HCT116 (cell line): ENCODE data around the gene GAS2L2. TPM values are rescaled to one million over a fixed set of nuclear protein-coding genes. Genes with fewer than 3 reads are reported as not detected.

Experiments
- ATAC-seq: fragments of 200-7000 bp; cut with Tn5 transposase; 2 replicates; pipeline ENCODE4 v1.9.1; 2020; ENCODE audit warnings: mild to moderate bottlenecking, moderate library complexity
- BruUV-seq: library from RNA; stranded (reverse); fragments of 400-500 nt; replicated peaks from 2 replicates; lab custom pipeline; 2021; lab: Mats Ljungman, UMichigan
- CTCF ChIA-PET: fragments of 300-600 bp; sonication (Branson Sonifier 250); formaldehyde crosslinking; loops from one replicate; lab custom pipeline; 2021; ENCODE audit warnings: antibody characterized with exemption; lab: Charles Lee
- POLR2A ChIA-PET: fragments of 300-600, 350-600 bp; sonication (Branson Sonifier 250); formaldehyde crosslinking; loops from one replicate; lab custom pipeline; 2021; ENCODE audit warnings: antibody characterized with exemption; lab: Charles Lee
- RAD21 ChIA-PET, 2 experiments: fragments of 300-600 bp; sonication (Branson Sonifier 250); formaldehyde crosslinking; loops; one replicate each; lab custom pipeline; 2023; ENCODE audit warnings: low total read pairs in 2 of 2; ENCODE audit not compliant: uncharacterized antibody in 2 of 2, unreplicated experiment in 2 of 2, low non-redundant PET in 1 of 2; lab: Charles Lee
- DNase-seq: peaks from one replicate; pipeline ENCODE4 v3.0.0-alpha.2; 2010; ENCODE audit warnings: low read depth, low spot score
- H2AFZ ChIP-seq: fragments of 200-600 bp; shearing (Covaris generic), sonication (generic); 2 replicates; pipeline ENCODE4 v1.6.1; 2017; ENCODE audit warnings: low read depth, mixed run types, mixed read lengths, antibody characterized with exemption, low read length; ENCODE audit not compliant: poor library complexity, severe bottlenecking
- H3K27ac ChIP-seq: 2 replicates; pipeline ENCODE4 v1.5.1; 2012; ENCODE audit warnings: low read depth, low read length
- H3K27me3 ChIP-seq: fragments of 200-600 bp; sonication (generic); 2 replicates; pipeline ENCODE4 v1.6.1; 2016; ENCODE audit warnings: mixed run types, low read length, mixed read lengths; ENCODE audit not compliant: insufficient read depth
- H3K36me3 ChIP-seq, 2 experiments: fragments of 200-500 bp in 1 of 2; fragments of 200-600 bp in 1 of 2; sonication (Bioruptor generic) in 1 of 2; sonication (generic) in 1 of 2; 2 replicates each; pipeline versions ENCODE4 v1.5.1 to v1.6.1; 2014 to 2016; ENCODE audit warnings: low read length in 2 of 2, inconsistent platforms in 1 of 2, mixed read lengths in 1 of 2, mixed run types in 1 of 2; ENCODE audit not compliant: insufficient read depth in 2 of 2, control insufficient read depth in 1 of 2
- H3K4me1 ChIP-seq, 2 experiments: fragments of 200-600 bp in 1 of 2; sonication (generic) in 1 of 2; 2 replicates each; pipeline versions ENCODE4 v1.5.1 to v1.6.1; 2012 to 2017; ENCODE audit warnings: low read length in 2 of 2, inconsistent platforms in 1 of 2, mild to moderate bottlenecking in 1 of 2, mixed read lengths in 1 of 2, mixed run types in 1 of 2, moderate library complexity in 1 of 2; ENCODE audit not compliant: insufficient read depth in 2 of 2, control insufficient read depth in 1 of 2
- H3K4me2 ChIP-seq: fragments of 200-600 bp; sonication (generic); 2 replicates; pipeline ENCODE4 v1.6.1; 2017; ENCODE audit warnings: mixed run types, low read length, mixed read lengths
- H3K4me3 ChIP-seq, 2 experiments: fragments of 200-600 bp in 1 of 2; sonication (generic) in 1 of 2; replicated peaks in 1 of 2; 2 replicates each; pipeline ENCODE4 v1.5.1; 2011 to 2016; ENCODE audit warnings: low read length in 2 of 2, control low read depth in 1 of 2, low read depth in 1 of 2, mild to moderate bottlenecking in 1 of 2, mixed read lengths in 1 of 2, mixed run types in 1 of 2
- H3K79me2 ChIP-seq: fragments of 200-600 bp; sonication (generic); 2 replicates; pipeline ENCODE4 v1.6.1; 2017; ENCODE audit warnings: mild to moderate bottlenecking, mixed run types, low read length, moderate library complexity, mixed read lengths; ENCODE audit not compliant: insufficient read depth
- H3K9ac ChIP-seq: fragments of 200-600 bp; sonication (generic); 2 replicates; pipeline ENCODE4 v1.6.1; 2016; ENCODE audit warnings: low read length, mixed read lengths
- H3K9me2 ChIP-seq: fragments of 200-600 bp; sonication (generic), shearing (Covaris generic); 2 replicates; pipeline ENCODE4 v1.6.1; 2017; ENCODE audit warnings: mixed run types, mild to moderate bottlenecking, moderate library complexity; ENCODE audit not compliant: insufficient read depth
- H3K9me3 ChIP-seq, 2 experiments: fragments of 200-500 bp in 1 of 2; fragments of 200-600 bp in 1 of 2; sonication (Bioruptor generic) in 1 of 2; sonication (generic) in 1 of 2; 2 replicates each; pipeline ENCODE4 v1.6.1; 2014 to 2017; ENCODE audit warnings: low read length in 2 of 2, mixed read lengths in 2 of 2, inconsistent platforms in 1 of 2, low read depth in 1 of 2, mild to moderate bottlenecking in 1 of 2, mixed run types in 1 of 2, moderate library complexity in 1 of 2; ENCODE audit not compliant: control insufficient read depth in 1 of 2, insufficient read depth in 1 of 2
- H4K20me1 ChIP-seq: fragments of 200-600 bp; sonication (generic), shearing (Covaris generic); 2 replicates; pipeline ENCODE4 v1.6.1; 2017; ENCODE audit warnings: mixed run types, mild to moderate bottlenecking, moderate library complexity; ENCODE audit not compliant: insufficient read depth
- CBX3 ChIP-seq: IDR thresholded peaks from 2 replicates; pipeline ENCODE4 v1.6.1; 2012; ENCODE audit warnings: low read depth
- CEBPB ChIP-seq: IDR thresholded peaks from 2 replicates; pipeline ENCODE4 v1.6.1; 2012; ENCODE audit warnings: low read depth
- EGR1 ChIP-seq: IDR thresholded peaks from 2 replicates; pipeline ENCODE4 v1.6.1; 2012; ENCODE audit warnings: low read depth
- EZH2 ChIP-seq: fragments of 200-600 bp; sonication (generic); IDR thresholded peaks from 2 replicates; pipeline ENCODE4 v1.6.1; 2017; ENCODE audit warnings: antibody characterized with exemption, mixed run types
- EZH2phosphoT487 ChIP-seq: fragments of 200-600 bp; IDR thresholded peaks from 2 replicates; pipeline ENCODE4 v1.6.1; 2018; ENCODE audit warnings: antibody characterized with exemption, borderline replicate concordance
- FOSL1 ChIP-seq: IDR thresholded peaks from 2 replicates; pipeline ENCODE4 v1.6.1; 2012; ENCODE audit warnings: low read depth
- JUND ChIP-seq: IDR thresholded peaks from 2 replicates; pipeline ENCODE4 v1.6.1; 2012
- POLR2A ChIP-seq: IDR thresholded peaks from 2 replicates; pipeline ENCODE4 v1.7.0; 2011; ENCODE audit warnings: borderline replicate concordance; ENCODE audit not compliant: insufficient read depth, insufficient read length; ENCODE audit errors: extremely low read depth
- POLR2AphosphoS5 ChIP-seq: IDR thresholded peaks from 2 replicates; pipeline ENCODE4 v1.6.1; 2011; ENCODE audit warnings: mild to moderate bottlenecking, low read depth, low read length, moderate library complexity
- RAD21 ChIP-seq: IDR thresholded peaks from 2 replicates; pipeline ENCODE4 v1.6.1; 2012; ENCODE audit warnings: low read depth, mild to moderate bottlenecking
- SIN3A ChIP-seq: IDR thresholded peaks from 2 replicates; pipeline ENCODE4 v1.6.1; 2012; ENCODE audit warnings: low read depth
- SP1 ChIP-seq: IDR thresholded peaks from 2 replicates; pipeline ENCODE4 v1.6.1; 2012; ENCODE audit warnings: low read depth
- SRF ChIP-seq: IDR thresholded peaks from 2 replicates; pipeline ENCODE4 v1.6.1; 2012; ENCODE audit warnings: low read depth
- TCF7L2 ChIP-seq: IDR thresholded peaks from 2 replicates; pipeline ENCODE4 v1.7.0; 2011; ENCODE audit warnings: borderline replicate concordance, inconsistent platforms; ENCODE audit not compliant: insufficient read depth, insufficient read length; ENCODE audit errors: extremely low read depth
- YY1 ChIP-seq: IDR thresholded peaks from 2 replicates; pipeline ENCODE4 v1.6.1; 2011; ENCODE audit warnings: low read length, low read depth, moderate library complexity, mild to moderate bottlenecking; ENCODE audit not compliant: insufficient replicate concordance; ENCODE audit errors: extremely low read depth
- ZFX ChIP-seq: fragments of 450-650 bp; IDR thresholded peaks from 2 replicates; pipeline ENCODE4 v1.6.1; 2017
- intact Hi-C: fragments of 100-400 bp; cut with micrococcal nuclease; formaldehyde crosslinking; loops from 2 replicates; pipeline ENCODE4 v1.10.0; 2022
- total RNA-seq: library from RNA; stranded (reverse); gene quantifications from one replicate; pipeline ENCODE4 v1.2.1, GENCODE V29; 2021; ENCODE audit not compliant: unreplicated experiment
- TF ChIP-seq, protein P1 (sequence below), 3 experiments: fragments of 200-600 bp in 1 of 3; sonication (generic) in 1 of 3; IDR thresholded peaks in 2 of 3; conservative IDR thresholded peaks in 1 of 3; 2 replicates each; pipeline ENCODE4 v1.5.1; 2012 to 2017; ENCODE audit warnings: low read depth in 2 of 3, low read length in 2 of 3, antibody characterized with exemption in 1 of 3, borderline replicate concordance in 1 of 3, control low read depth in 1 of 3, mild to moderate bottlenecking in 1 of 3, mixed read lengths in 1 of 3, mixed run types in 1 of 3, moderate library complexity in 1 of 3; ENCODE audit not compliant: insufficient read depth in 1 of 3
- TF ChIP-seq, protein P2 (sequence below): IDR thresholded peaks from 2 replicates; pipeline ENCODE4 v1.6.1; 2012
- TF ChIP-seq, protein P3 (sequence below): IDR thresholded peaks from 2 replicates; pipeline ENCODE4 v1.6.1; 2012
- TF ChIP-seq, protein P4 (sequence below): IDR thresholded peaks from 2 replicates; pipeline ENCODE4 v1.6.1; 2012; ENCODE audit warnings: low read depth

The GAS2L2 gene
- total RNA-seq, 1 experiment from 2014 or later: not detected

DNA sequence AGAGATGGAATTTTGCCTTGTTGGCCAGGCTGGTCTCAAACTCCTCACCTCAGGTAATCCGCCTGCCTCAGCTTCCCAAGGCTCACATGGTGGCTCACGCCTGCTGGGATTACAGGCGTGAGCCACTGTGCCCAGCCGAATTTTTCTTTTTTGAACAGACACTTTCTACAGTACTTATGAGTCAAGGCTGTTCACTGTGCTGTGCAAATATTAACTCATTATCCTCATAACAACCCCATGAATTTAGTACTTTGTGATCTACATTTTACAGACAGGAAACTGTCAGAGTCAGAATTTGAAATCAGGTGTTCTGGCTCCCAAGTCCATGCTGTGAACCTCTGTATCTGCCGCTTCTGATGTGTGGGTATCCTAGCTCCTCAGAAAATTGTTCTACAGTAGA is 47.3 kb downstream of the GAS2L2 start (continued):
- TF ChIP-seq SIN3A: no peak
- TF ChIP-seq EZH2: no peak

DNA sequence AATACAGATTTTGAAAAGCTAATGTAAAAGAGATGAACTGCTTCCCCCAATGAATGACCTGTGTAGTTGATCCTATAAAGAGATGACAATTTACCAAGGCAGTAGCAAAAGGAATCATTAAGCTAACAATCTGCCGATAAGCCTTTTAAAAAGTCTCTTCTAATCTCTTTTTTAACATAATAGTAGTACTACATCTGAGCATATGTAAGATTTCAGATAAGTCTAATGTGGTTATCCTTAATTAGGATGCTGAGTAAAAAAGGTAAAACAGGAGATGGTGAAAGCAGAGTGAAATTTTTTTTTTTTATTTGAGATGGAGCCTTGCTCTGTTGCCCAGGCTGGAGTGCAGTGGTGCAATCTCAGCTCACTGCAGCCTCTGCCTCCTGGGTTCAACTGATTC is 47.8 kb downstream of the GAS2L2 start:
- CTCF ChIA-PET: no interaction called here
- no peaks in the 10 kb centered on the region; the same call in 1 of the 2 replicates for H4K20me1 ChIP-seq
- H3K9ac ChIP-seq: no peak overlapping the region
- intact Hi-C loops: no loop called here
- H3K36me3 ChIP-seq: peaks cover 2 to 21% of the 10 kb centered on the region in 2 experiments; a peak in 2 of 4 replicates
- peaks cover 18% of the 10 kb centered on the region; the same call in 1 of the 2 replicates for H3K79me2 ChIP-seq
- ATAC-seq (no peak), DNase-seq (no peak)
- H3K4me2 ChIP-seq: no peak overlapping the region
- RAD21 ChIA-PET: no interaction called here
- no peaks in the 10 kb centered on the region for H3K9me2 ChIP-seq
- TF ChIP-seq JUND (no peak), POLR2AphosphoS5 (no peak), POLR2A (no peak), YY1 (no peak), TCF7L2 (no peak), RAD21 (no peak), SP1 (no peak), EZH2 (no peak), CEBPB (no peak), SIN3A (no peak), EGR1 (no peak), CBX3 (no peak), EZH2phosphoT487 (no peak), FOSL1 (no peak), ZFX (no peak), SRF (no peak)
- TF ChIP-seq, protein P1, sequence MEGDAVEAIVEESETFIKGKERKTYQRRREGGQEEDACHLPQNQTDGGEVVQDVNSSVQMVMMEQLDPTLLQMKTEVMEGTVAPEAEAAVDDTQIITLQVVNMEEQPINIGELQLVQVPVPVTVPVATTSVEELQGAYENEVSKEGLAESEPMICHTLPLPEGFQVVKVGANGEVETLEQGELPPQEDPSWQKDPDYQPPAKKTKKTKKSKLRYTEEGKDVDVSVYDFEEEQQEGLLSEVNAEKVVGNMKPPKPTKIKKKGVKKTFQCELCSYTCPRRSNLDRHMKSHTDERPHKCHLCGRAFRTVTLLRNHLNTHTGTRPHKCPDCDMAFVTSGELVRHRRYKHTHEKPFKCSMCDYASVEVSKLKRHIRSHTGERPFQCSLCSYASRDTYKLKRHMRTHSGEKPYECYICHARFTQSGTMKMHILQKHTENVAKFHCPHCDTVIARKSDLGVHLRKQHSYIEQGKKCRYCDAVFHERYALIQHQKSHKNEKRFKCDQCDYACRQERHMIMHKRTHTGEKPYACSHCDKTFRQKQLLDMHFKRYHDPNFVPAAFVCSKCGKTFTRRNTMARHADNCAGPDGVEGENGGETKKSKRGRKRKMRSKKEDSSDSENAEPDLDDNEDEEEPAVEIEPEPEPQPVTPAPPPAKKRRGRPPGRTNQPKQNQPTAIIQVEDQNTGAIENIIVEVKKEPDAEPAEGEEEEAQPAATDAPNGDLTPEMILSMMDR (IDR thresholded peaks at IDR 0.05 in 2 of 3, conservative IDR thresholded peaks at IDR 0.05 in 1 of 3; ENCODE audit: borderline replicate concordance in 1 of 3, insufficient read depth in 1 of 3, low read depth in 2 of 3, low read length in 2 of 3): no peak
- TF ChIP-seq, protein P2, sequence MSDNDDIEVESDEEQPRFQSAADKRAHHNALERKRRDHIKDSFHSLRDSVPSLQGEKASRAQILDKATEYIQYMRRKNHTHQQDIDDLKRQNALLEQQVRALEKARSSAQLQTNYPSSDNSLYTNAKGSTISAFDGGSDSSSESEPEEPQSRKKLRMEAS: no peak
- TF ChIP-seq, protein P3, sequence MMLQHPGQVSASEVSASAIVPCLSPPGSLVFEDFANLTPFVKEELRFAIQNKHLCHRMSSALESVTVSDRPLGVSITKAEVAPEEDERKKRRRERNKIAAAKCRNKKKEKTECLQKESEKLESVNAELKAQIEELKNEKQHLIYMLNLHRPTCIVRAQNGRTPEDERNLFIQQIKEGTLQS: no peak
- TF ChIP-seq, protein P4, sequence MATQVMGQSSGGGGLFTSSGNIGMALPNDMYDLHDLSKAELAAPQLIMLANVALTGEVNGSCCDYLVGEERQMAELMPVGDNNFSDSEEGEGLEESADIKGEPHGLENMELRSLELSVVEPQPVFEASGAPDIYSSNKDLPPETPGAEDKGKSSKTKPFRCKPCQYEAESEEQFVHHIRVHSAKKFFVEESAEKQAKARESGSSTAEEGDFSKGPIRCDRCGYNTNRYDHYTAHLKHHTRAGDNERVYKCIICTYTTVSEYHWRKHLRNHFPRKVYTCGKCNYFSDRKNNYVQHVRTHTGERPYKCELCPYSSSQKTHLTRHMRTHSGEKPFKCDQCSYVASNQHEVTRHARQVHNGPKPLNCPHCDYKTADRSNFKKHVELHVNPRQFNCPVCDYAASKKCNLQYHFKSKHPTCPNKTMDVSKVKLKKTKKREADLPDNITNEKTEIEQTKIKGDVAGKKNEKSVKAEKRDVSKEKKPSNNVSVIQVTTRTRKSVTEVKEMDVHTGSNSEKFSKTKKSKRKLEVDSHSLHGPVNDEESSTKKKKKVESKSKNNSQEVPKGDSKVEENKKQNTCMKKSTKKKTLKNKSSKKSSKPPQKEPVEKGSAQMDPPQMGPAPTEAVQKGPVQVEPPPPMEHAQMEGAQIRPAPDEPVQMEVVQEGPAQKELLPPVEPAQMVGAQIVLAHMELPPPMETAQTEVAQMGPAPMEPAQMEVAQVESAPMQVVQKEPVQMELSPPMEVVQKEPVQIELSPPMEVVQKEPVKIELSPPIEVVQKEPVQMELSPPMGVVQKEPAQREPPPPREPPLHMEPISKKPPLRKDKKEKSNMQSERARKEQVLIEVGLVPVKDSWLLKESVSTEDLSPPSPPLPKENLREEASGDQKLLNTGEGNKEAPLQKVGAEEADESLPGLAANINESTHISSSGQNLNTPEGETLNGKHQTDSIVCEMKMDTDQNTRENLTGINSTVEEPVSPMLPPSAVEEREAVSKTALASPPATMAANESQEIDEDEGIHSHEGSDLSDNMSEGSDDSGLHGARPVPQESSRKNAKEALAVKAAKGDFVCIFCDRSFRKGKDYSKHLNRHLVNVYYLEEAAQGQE: no peak
- POLR2A ChIA-PET: no interaction called here
- H3K27ac ChIP-seq: no peak overlapping the region
- no peak overlapping the region for H3K4me3 ChIP-seq
- BruUV-seq: no TSS peak
- H3K9me3 ChIP-seq: no peaks in the 10 kb centered on the region
- no peaks in the 10 kb centered on the region for H3K4me1 ChIP-seq
- no peak overlapping the region for H2AFZ ChIP-seq
- H3K27me3 ChIP-seq: no peaks in the 10 kb centered on the region
